ENCODE results near the gene GNG12. TPM values are rescaled to one million over a fixed set of nuclear protein-coding genes. Genes with fewer than 3 reads are reported as not detected.

The GNG12 gene
- total RNA-seq, 1 experiment from 2014 or later: 14.3 TPM

- Mint-ChIP-seq H3K4me3 (no peak overlapping the region), H3K9me3 (no peaks in the 10 kb centered on the region; a peak in 1 of 5 replicates), H3K27me3 (ENCODE audit: low read depth) (no peaks in the 10 kb centered on the region), H3K4me1 (peaks cover 29 to 42% of the 10 kb centered on the region in 2 experiments), H3K36me3 (ENCODE audit: insufficient read depth in 1 of 3, low read depth in 3 of 3) (no peaks in the 10 kb centered on the region), H3K27ac (no peak overlapping the region)
- Histone ChIP-seq H3K27me3 (ENCODE audit: insufficient read depth, low read length) (no peaks in the 10 kb centered on the region), H3K79me1 (ENCODE audit: insufficient read depth, low read depth, low read length, poor library complexity, severe bottlenecking) (no peaks in the 10 kb centered on the region), H3K27ac (ENCODE audit: insufficient read length, low read depth, low read length) (no peak overlapping the region), H3K9me3 (ENCODE audit: control insufficient read depth, low read depth, low read length) (no peaks in the 10 kb centered on the region), H3K14ac (ENCODE audit: insufficient read depth, low read length) (no peak overlapping the region), H3K18ac (ENCODE audit: insufficient read length, low read depth, low read length) (no peak overlapping the region), H3K56ac (ENCODE audit: insufficient read length, low read depth, low read length) (no peak overlapping the region), H2BK15ac (ENCODE audit: low read depth, low read length) (no peak overlapping the region), H3K4ac (ENCODE audit: low read depth, low read length) (no peak overlapping the region), H2BK12ac (ENCODE audit: insufficient read length, low read depth, low read length) (no peak overlapping the region), H2BK120ac (ENCODE audit: low read depth, low read length, poor library complexity, severe bottlenecking) (no peak overlapping the region), H2BK20ac (ENCODE audit: low read depth, low read length, poor library complexity, severe bottlenecking) (no peak overlapping the region), H3K23ac (ENCODE audit: insufficient read length, low read depth, low read length) (no peak overlapping the region), H4K8ac (replicated peaks; ENCODE audit: insufficient read length, low read depth, low read length) (no peak overlapping the region), H2AFZ (ENCODE audit: low read length) (no peak overlapping the region), H2AK5ac (ENCODE audit: insufficient read length, low read length) (no peak overlapping the region), H4K20me1 (ENCODE audit: control insufficient read depth, insufficient read depth, insufficient read length) (no peaks in the 10 kb centered on the region), H3K4me2 (ENCODE audit: insufficient read depth, insufficient read length, low read length) (no peak overlapping the region), H3T11ph (ENCODE audit: low read length) (no peak overlapping the region), H3K9ac (ENCODE audit: extremely low read depth, insufficient read length, low read length) (no peak overlapping the region), H2BK5ac (ENCODE audit: insufficient read length, low read length) (no peak overlapping the region), H3K4me1 (ENCODE audit: insufficient read depth, low read length) (no peaks in the 10 kb centered on the region; the same call in none of the 2 replicates), H4K91ac (ENCODE audit: insufficient read length, low read depth, low read length) (no peak overlapping the region), H3K79me2 (ENCODE audit: insufficient read depth, low read length) (no peaks in the 10 kb centered on the region), H3K23me2 (ENCODE audit: insufficient read length, low read depth, low read length, poor library complexity, severe bottlenecking) (no peaks in the 10 kb centered on the region), H4K5ac (ENCODE audit: insufficient read length, low read depth, low read length) (no peak overlapping the region)
- DNase-seq: no peak
- TF ChIP-seq CTCF (conservative IDR thresholded peaks at IDR 0.05): no peak
- no CpG with 5 or more reads among the region's 3 CpGs for WGBS (ENCODE audit: extremely low coverage, insufficient read length, low lambda C conversion rate)
Observed at GRCh38 chr1:67740543-67740942, 92.7 kb downstream of the GNG12 start.

All from H9 (cell line).